ENCODE results near the gene RAB11FIP5.
"Not testable (repeated sequence)": the region's sequence is repeated elsewhere in the genome, so short reads cannot be mapped to it uniquely, and the experiment has no call there.

The RAB11FIP5 gene

GRCh38 chr2:73069041-73069854, 43.5 kb downstream of the RAB11FIP5 start:
- no peak for DNase-seq (ENCODE audit: low spot score)

GRCh38 chr2:73068147-73068546, 44.6 kb downstream of the RAB11FIP5 start:
- DNase-seq (ENCODE audit: low spot score): no peak

- no peak for DNase-seq (ENCODE audit: low spot score)
Observed at GRCh38 chr2:73067043-73067442, 45.7 kb downstream of the RAB11FIP5 start.

GRCh38 chr2:73065070-73065469, 47.7 kb downstream of the RAB11FIP5 start:
- not testable (repeated sequence) for DNase-seq (ENCODE audit: low spot score)

- no peak for DNase-seq (ENCODE audit: low spot score)
Observed at GRCh38 chr2:73063909-73064875, 48.6 kb downstream of the RAB11FIP5 start.

- DNase-seq (ENCODE audit: low spot score): no peak
Observed at GRCh38 chr2:73063472-73063871, 49.3 kb downstream of the RAB11FIP5 start.

GRCh38 chr2:73059106-73059505, 53.6 kb downstream of the RAB11FIP5 start:
- DNase-seq (ENCODE audit: low spot score): no peak

GRCh38 chr2:73054980-73055379, 57.8 kb downstream of the RAB11FIP5 start:
- DNase-seq (ENCODE audit: low spot score): no peak

- DNase-seq (ENCODE audit: low spot score): no peak
Observed at GRCh38 chr2:73053316-73054114, 59.2 kb downstream of the RAB11FIP5 start.

- no peak for DNase-seq (ENCODE audit: low spot score)
Observed at GRCh38 chr2:73050121-73050545, 62.6 kb downstream of the RAB11FIP5 start.

GRCh38 chr2:73043929-73044832, 68.6 kb downstream of the RAB11FIP5 start:
- DNase-seq (ENCODE audit: low spot score): no peak

- no peak for DNase-seq (ENCODE audit: low spot score)
Observed at GRCh38 chr2:73043276-73043675, 69.5 kb downstream of the RAB11FIP5 start.

- DNase-seq (ENCODE audit: low spot score): no peak
Observed at GRCh38 chr2:73037947-73038585, 74.7 kb downstream of the RAB11FIP5 start.

GRCh38 chr2:73036766-73037165, 76.0 kb downstream of the RAB11FIP5 start:
- no peak for DNase-seq (ENCODE audit: low spot score)

- no peak for DNase-seq (ENCODE audit: low spot score)
Observed at GRCh38 chr2:73035899-73036711, 76.6 kb downstream of the RAB11FIP5 start.

- no peak for DNase-seq (ENCODE audit: low spot score)
Observed at GRCh38 chr2:73034661-73035375, 77.9 kb downstream of the RAB11FIP5 start.

- DNase-seq (ENCODE audit: low spot score): no peak
Observed at GRCh38 chr2:73033766-73034381, 78.9 kb downstream of the RAB11FIP5 start.

- no peak for DNase-seq (ENCODE audit: low spot score)
Observed at GRCh38 chr2:73033142-73033765, 79.5 kb downstream of the RAB11FIP5 start.

Data from CD4-positive, alpha-beta T cell treated with Interleukin-15 for 4 hours (primary cell).